DND-41 (cell line): ENCODE measurements around the gene CCDC192.

Experiments
- ATAC-seq: fragments of 200-7000 bp; cut with Tn5 transposase; 3 replicates; pipeline ENCODE4 v1.9.1; 2021; ENCODE audit warnings: low read depth; ENCODE audit not compliant: insufficient read depth
- DNase-seq: peaks from one replicate; pipeline ENCODE4 v3.0.0-alpha.2; 2020
- H2AFZ ChIP-seq: 2 replicates; pipeline ENCODE4 v1.6.0; 2012; ENCODE audit warnings: low read depth, low read length
- H3K27ac ChIP-seq: 2 replicates; pipeline ENCODE4 v1.5.1; 2012; ENCODE audit warnings: low read length, inconsistent platforms
- H3K27me3 ChIP-seq: fragments of 200-600 bp; sonication (generic); 2 replicates; pipeline ENCODE4 v1.6.0; 2012; ENCODE audit warnings: low read length, mild to moderate bottlenecking, inconsistent platforms; ENCODE audit not compliant: insufficient read depth, poor library complexity
- H3K36me3 ChIP-seq: 2 replicates; pipeline ENCODE4 v1.5.1; 2012; ENCODE audit warnings: low read length, inconsistent platforms; ENCODE audit not compliant: insufficient read depth
- H3K4me1 ChIP-seq: 2 replicates; pipeline ENCODE4 v1.5.1; 2012; ENCODE audit warnings: mild to moderate bottlenecking, low read length; ENCODE audit not compliant: insufficient read depth
- H3K4me2 ChIP-seq: 2 replicates; pipeline ENCODE4 v1.6.0; 2012; ENCODE audit warnings: mild to moderate bottlenecking, moderate library complexity, low read length, inconsistent platforms; ENCODE audit not compliant: insufficient read depth
- H3K4me3 ChIP-seq, 2 experiments: fragments of 200-600 bp in 1 of 2; shearing (Covaris generic) in 1 of 2; 2 replicates each; pipeline ENCODE4 v1.5.1; 2012 to 2016; ENCODE audit warnings: inconsistent platforms in 2 of 2, low read length in 2 of 2, mild to moderate bottlenecking in 2 of 2, low read depth in 1 of 2, moderate library complexity in 1 of 2
- H3K79me2 ChIP-seq: 2 replicates; pipeline ENCODE4 v1.6.0; 2012; ENCODE audit warnings: low read length, inconsistent platforms; ENCODE audit not compliant: insufficient read depth
- H3K9ac ChIP-seq: 2 replicates; pipeline ENCODE4 v1.6.0; 2012; ENCODE audit warnings: low read depth, mild to moderate bottlenecking, inconsistent platforms, low read length, moderate library complexity
- H3K9me3 ChIP-seq: 2 replicates; pipeline ENCODE4 v1.5.1; 2012; ENCODE audit warnings: low read length, moderate library complexity, mild to moderate bottlenecking, inconsistent platforms; ENCODE audit not compliant: insufficient read depth, severe bottlenecking
- H4K20me1 ChIP-seq: 2 replicates; pipeline ENCODE4 v1.6.0; 2012; ENCODE audit warnings: low read length; ENCODE audit not compliant: insufficient read depth
- EZH2 ChIP-seq: IDR thresholded peaks from 3 replicates; pipeline ENCODE4 v1.6.1; 2012; ENCODE audit warnings: borderline replicate concordance, low read depth, mild to moderate bottlenecking, moderate library complexity, low read length, inconsistent platforms; ENCODE audit not compliant: severe bottlenecking
- TF ChIP-seq, protein P1 (sequence below): IDR thresholded peaks from 2 replicates; pipeline ENCODE4 v1.5.1; 2012; ENCODE audit warnings: borderline replicate concordance, low read length, moderate library complexity, mild to moderate bottlenecking; ENCODE audit not compliant: poor library complexity, severe bottlenecking; ENCODE audit errors: extremely low read depth

Gene CCDC192

GRCh38 chr5:127793052-127793451 lies 89.9 kb downstream of the CCDC192 start:
- ATAC-seq (no peak), DNase-seq (no peak)
- Histone ChIP-seq H3K9me3 (peaks cover 8% of the 10 kb centered on the region), H3K4me1 (no peaks in the 10 kb centered on the region), H3K27ac (no peak overlapping the region), H3K4me2 (no peak overlapping the region), H3K9ac (no peak overlapping the region), H2AFZ (no peak overlapping the region), H3K4me3 (no peak overlapping the region), H3K79me2 (no peaks in the 10 kb centered on the region), H3K27me3 (no peaks in the 10 kb centered on the region), H3K36me3 (no peaks in the 10 kb centered on the region), H4K20me1 (no peaks in the 10 kb centered on the region)
- TF ChIP-seq EZH2 = no peak
- TF ChIP-seq, protein P1, sequence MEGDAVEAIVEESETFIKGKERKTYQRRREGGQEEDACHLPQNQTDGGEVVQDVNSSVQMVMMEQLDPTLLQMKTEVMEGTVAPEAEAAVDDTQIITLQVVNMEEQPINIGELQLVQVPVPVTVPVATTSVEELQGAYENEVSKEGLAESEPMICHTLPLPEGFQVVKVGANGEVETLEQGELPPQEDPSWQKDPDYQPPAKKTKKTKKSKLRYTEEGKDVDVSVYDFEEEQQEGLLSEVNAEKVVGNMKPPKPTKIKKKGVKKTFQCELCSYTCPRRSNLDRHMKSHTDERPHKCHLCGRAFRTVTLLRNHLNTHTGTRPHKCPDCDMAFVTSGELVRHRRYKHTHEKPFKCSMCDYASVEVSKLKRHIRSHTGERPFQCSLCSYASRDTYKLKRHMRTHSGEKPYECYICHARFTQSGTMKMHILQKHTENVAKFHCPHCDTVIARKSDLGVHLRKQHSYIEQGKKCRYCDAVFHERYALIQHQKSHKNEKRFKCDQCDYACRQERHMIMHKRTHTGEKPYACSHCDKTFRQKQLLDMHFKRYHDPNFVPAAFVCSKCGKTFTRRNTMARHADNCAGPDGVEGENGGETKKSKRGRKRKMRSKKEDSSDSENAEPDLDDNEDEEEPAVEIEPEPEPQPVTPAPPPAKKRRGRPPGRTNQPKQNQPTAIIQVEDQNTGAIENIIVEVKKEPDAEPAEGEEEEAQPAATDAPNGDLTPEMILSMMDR = no peak

- H3K9ac ChIP-seq = no peak overlapping the region
- H2AFZ ChIP-seq = no peak overlapping the region
- H3K27me3 ChIP-seq = peaks cover 2% of the 10 kb centered on the region
- H3K9me3 ChIP-seq = peaks cover 8% of the 10 kb centered on the region
- no peaks in the 10 kb centered on the region for H3K36me3 ChIP-seq
- no peak overlapping the region for H3K27ac ChIP-seq
- H3K4me3 ChIP-seq = no peak overlapping the region
- no peak for DNase-seq
- no peak for TF ChIP-seq EZH2
- TF ChIP-seq, protein P1 = no peak
- no peak for ATAC-seq
- H3K4me2 ChIP-seq = no peak overlapping the region
- no peaks in the 10 kb centered on the region for H4K20me1 ChIP-seq
- no peaks in the 10 kb centered on the region for H3K79me2 ChIP-seq
- no peaks in the 10 kb centered on the region for H3K4me1 ChIP-seq
These were observed 90.7 kb downstream of the CCDC192 start for GRCh38 chr5:127793879-127794278.

- no peak overlapping the region for H3K27ac ChIP-seq
- H3K4me1 ChIP-seq = no peaks in the 10 kb centered on the region
- H3K4me3 ChIP-seq = no peak overlapping the region
- no peaks in the 10 kb centered on the region for H3K36me3 ChIP-seq
- H3K9me3 ChIP-seq = peaks cover 4% of the 10 kb centered on the region
- peaks cover 5% of the 10 kb centered on the region for H3K27me3 ChIP-seq
- no peak overlapping the region for H2AFZ ChIP-seq
- no peaks in the 10 kb centered on the region for H3K79me2 ChIP-seq
- TF ChIP-seq EZH2 = no peak
- TF ChIP-seq, protein P1 = no peak
- ATAC-seq (no peak), DNase-seq (no peak)
- H3K9ac ChIP-seq = no peak overlapping the region
- H4K20me1 ChIP-seq = no peaks in the 10 kb centered on the region
- no peak overlapping the region for H3K4me2 ChIP-seq
These were observed 93.0 kb downstream of the CCDC192 start for GRCh38 chr5:127796211-127796610.
